Breast epithelium (tissue), 4 donors: ENCODE data around the gene CSNK1E. TPM values are rescaled to one million over a fixed set of nuclear protein-coding genes. Genes with fewer than 3 reads are reported as not detected.

ENCODE experiments used
- DNase-seq, 2 donors: peaks; one replicate each; pipeline ENCODE4 v3.0.0-alpha.2; 2019; ENCODE audit warnings: low spot score in 2 of 2
- H3K27ac ChIP-seq, 2 donors: fragments of 200-600 bp; sonication (generic) in 1 of 2; one replicate each; pipeline ENCODE4 v1.5.1; 2016 to 2019; ENCODE audit warnings: mild to moderate bottlenecking in 1 of 2
- H3K27me3 ChIP-seq, 2 donors: fragments of 200-600 bp; sonication (generic) in 1 of 2; one replicate each; pipeline versions ENCODE4 v1.5.1 to v1.6.0; 2017 to 2019; ENCODE audit warnings: control low read depth in 1 of 2, mild to moderate bottlenecking in 1 of 2
- H3K36me3 ChIP-seq: fragments of 200-600 bp; one replicate; pipeline ENCODE4 v1.5.1; 2019
- H3K4me1 ChIP-seq, 2 donors: fragments of 200-600 bp; sonication (generic); one replicate each; pipeline ENCODE4 v1.5.1; 2016 to 2019; ENCODE audit warnings: control low read depth in 1 of 2
- H3K4me3 ChIP-seq, 3 donors: fragments of 200-600 bp; sonication (generic); 1 replicate in 2 of 3; 2 replicates in 1 of 3; pipeline ENCODE4 v1.5.1; 2016 to 2019; ENCODE audit warnings: mild to moderate bottlenecking in 3 of 3, moderate library complexity in 2 of 3
- H3K9me3 ChIP-seq, 2 donors: fragments of 200-600 bp; sonication (generic) in 1 of 2; one replicate each; pipeline ENCODE4 v1.5.1; 2016 to 2019; ENCODE audit warnings: control low read depth in 1 of 2
- CTCF ChIP-seq, 3 donors: fragments of 450-650 bp; IDR thresholded peaks; one replicate each; pipeline ENCODE4 v1.5.1; 2016 to 2017; ENCODE audit warnings: antibody characterized with exemption in 3 of 3, mild to moderate bottlenecking in 3 of 3, moderate library complexity in 3 of 3
- POLR2A ChIP-seq: fragments of 450-650 bp; IDR thresholded peaks from one replicate; pipeline ENCODE4 v1.6.1; 2016; ENCODE audit warnings: antibody characterized with exemption, mild to moderate bottlenecking, moderate library complexity
- POLR2AphosphoS5 ChIP-seq, 3 donors: sonication (generic); formaldehyde crosslinking; IDR thresholded peaks; one replicate each; pipeline ENCODE4 v1.6.1; 2017; ENCODE audit warnings: antibody characterized with exemption in 3 of 3
- intact Hi-C: fragments of 100-400 bp; cut with DNase I; formaldehyde crosslinking; loops from one replicate; pipeline ENCODE4 v1.15.1; 2023; ENCODE audit warnings: low total_unique reads
- total RNA-seq, 3 donors: library from RNA; depleted of rRNA; stranded (reverse); fragments of >200 nt; gene quantifications; one replicate each; pipeline ENCODE4 v1.1.0, GENCODE V29; 2016

CSNK1E gene
- total RNA-seq, 3 donors from 2014 or later: 83.0 to 147 (median 117) TPM

GRCh38 chr22:38249803-38250642 lies 67.2 kb downstream of the CSNK1E start:
- TF ChIP-seq CTCF (IDR thresholded peaks at IDR 0.05): no peak
- no peak for TF ChIP-seq POLR2AphosphoS5 (IDR thresholded peaks at IDR 0.05)
- TF ChIP-seq POLR2A: no peak
- Histone ChIP-seq H3K4me1 (peaks cover 0 to 5% of the 10 kb centered on the region in 2 donors), H3K9me3 (no peaks in the 10 kb centered on the region), H3K36me3 (no peaks in the 10 kb centered on the region), H3K27me3 (no peaks in the 10 kb centered on the region), H3K27ac (no peak overlapping the region), H3K4me3 (no peak overlapping the region)
- DNase-seq: no peak
- intact Hi-C loops: no loop called here

- Histone ChIP-seq H3K4me1 (peaks cover 0 to 5% of the 10 kb centered on the region in 2 donors), H3K27ac (no peak overlapping the region), H3K27me3 (no peaks in the 10 kb centered on the region), H3K4me3 (no peak overlapping the region), H3K36me3 (no peaks in the 10 kb centered on the region), H3K9me3 (no peaks in the 10 kb centered on the region)
- DNase-seq: no peak
- intact Hi-C loops: no loop called here
- TF ChIP-seq CTCF (IDR thresholded peaks at IDR 0.05) (no peak), POLR2AphosphoS5 (IDR thresholded peaks at IDR 0.05) (no peak), POLR2A (no peak)
Observed at GRCh38 chr22:38249301-38249700, 67.9 kb downstream of the CSNK1E start.

- peaks cover 0 to 5% of the 10 kb centered on the region in 2 donors for H3K4me1 ChIP-seq
- H3K27ac ChIP-seq: no peak overlapping the region
- intact Hi-C loops: no loop called here
- no peaks in the 10 kb centered on the region for H3K27me3 ChIP-seq
- H3K4me3 ChIP-seq: no peak overlapping the region
- H3K36me3 ChIP-seq: no peaks in the 10 kb centered on the region
- TF ChIP-seq POLR2AphosphoS5 (IDR thresholded peaks at IDR 0.05) (no peak), CTCF (IDR thresholded peaks at IDR 0.05) (no peak), POLR2A (no peak)
- H3K9me3 ChIP-seq: no peaks in the 10 kb centered on the region
- DNase-seq: no peak
Observed at GRCh38 chr22:38248280-38248679, 69.0 kb downstream of the CSNK1E start.

DNA sequence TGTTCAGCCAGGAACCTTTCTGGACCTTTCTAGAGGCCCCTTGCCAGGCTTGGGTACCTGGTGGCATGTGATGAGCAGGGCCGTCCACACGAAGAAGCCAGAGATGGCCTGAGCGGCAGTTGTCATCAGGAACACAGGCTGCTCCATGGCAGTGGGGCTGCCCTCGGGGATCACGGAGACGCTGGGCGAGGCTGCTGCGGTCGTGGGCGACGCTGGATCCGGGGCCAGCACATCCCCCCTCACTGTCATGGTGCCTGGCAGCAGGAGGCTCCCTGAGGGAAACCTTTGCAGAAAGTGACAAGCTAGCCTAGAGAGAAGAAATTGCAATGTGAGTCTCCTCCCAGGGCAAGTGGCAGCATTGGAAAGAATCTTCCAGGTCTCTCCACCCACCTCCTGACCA lies 69.5 kb downstream of the CSNK1E start:
- H3K4me1 ChIP-seq: peaks cover 0 to 5% of the 10 kb centered on the region in 2 donors
- no peaks in the 10 kb centered on the region for H3K9me3 ChIP-seq
- H3K27me3 ChIP-seq: no peaks in the 10 kb centered on the region
- TF ChIP-seq CTCF (IDR thresholded peaks at IDR 0.05): no peak
- TF ChIP-seq POLR2A: no peak
- no peak for TF ChIP-seq POLR2AphosphoS5 (IDR thresholded peaks at IDR 0.05)
- intact Hi-C loops: no loop called here
- no peak overlapping the region for H3K4me3 ChIP-seq
- H3K36me3 ChIP-seq: no peaks in the 10 kb centered on the region
- peak overlapping the region; percentile 67 to 82 for H3K27ac ChIP-seq
- DNase-seq: no peak

DNA sequence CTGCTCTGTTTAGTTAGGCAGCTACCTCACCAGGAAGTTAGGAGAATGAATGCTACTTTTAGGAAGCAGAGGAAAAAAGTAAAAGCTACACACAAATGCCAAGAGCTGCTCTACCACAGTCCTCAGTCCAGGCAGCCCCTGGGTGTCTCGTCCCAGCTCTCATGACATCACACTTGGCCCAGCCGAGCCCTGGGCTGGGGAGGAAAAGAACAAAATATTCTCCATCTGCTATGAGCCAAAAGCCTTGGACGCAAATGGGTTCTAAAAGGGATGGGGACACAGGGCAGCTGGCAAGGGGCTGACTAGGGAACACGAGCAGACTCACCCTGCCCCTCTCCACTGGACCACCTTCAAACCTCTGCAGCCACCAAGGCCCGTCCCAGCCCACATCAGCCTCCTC lies 70.5 kb downstream of the CSNK1E start:
- no peaks in the 10 kb centered on the region for H3K36me3 ChIP-seq
- DNase-seq: peak in 1 of 2 donors; percentile 50
- no peaks in the 10 kb centered on the region for H3K9me3 ChIP-seq
- H3K27me3 ChIP-seq: no peaks in the 10 kb centered on the region
- H3K27ac ChIP-seq: peak overlapping the region; percentile 67 to 82
- H3K4me3 ChIP-seq: no peak overlapping the region
- TF ChIP-seq CTCF (IDR thresholded peaks at IDR 0.05) (no peak), POLR2A (no peak), POLR2AphosphoS5 (IDR thresholded peaks at IDR 0.05) (no peak)
- intact Hi-C loops: no loop called here
- peaks cover 0 to 5% of the 10 kb centered on the region in 2 donors for H3K4me1 ChIP-seq
